GM12878 (cell line): Measurements from ENCODE around the gene CMSS1. TPM values are rescaled to one million over a fixed set of nuclear protein-coding genes. Genes with fewer than 3 reads are reported as not detected.

ENCODE experiments used
- ATAC-seq: fragments of 200-7000 bp; cut with Tn5 transposase; 3 replicates; pipeline ENCODE4 v1.9.1; 2020; ENCODE audit warnings: mild to moderate bottlenecking, moderate library complexity
- BruUV-seq: library from RNA; stranded (reverse); fragments of 400-500 nt; replicated peaks from 2 replicates; lab custom pipeline; 2021; lab: Mats Ljungman, UMichigan
- CTCF ChIA-PET: fragments of 300-600 bp; sonication (Branson Sonifier 250); formaldehyde crosslinking; extraction: SDS; loops from one replicate; lab custom pipeline; 2021; ENCODE audit warnings: inconsistent platforms; lab: Yijun Ruan, JAX
- POLR2A ChIA-PET: fragments of 350-600 bp; formaldehyde crosslinking; extraction: SDS; loops from one replicate; lab custom pipeline; 2021; ENCODE audit warnings: inconsistent platforms; lab: Charles Lee
- RAD21 ChIA-PET: fragments of 300-600 bp; sonication (Branson Sonifier 250); formaldehyde crosslinking; loops from one replicate; lab custom pipeline; 2023; ENCODE audit warnings: antibody characterized with exemption; ENCODE audit not compliant: unreplicated experiment; lab: Charles Lee
- SMC1A ChIA-PET: fragments of 300-600 bp; sonication (Branson Sonifier 250); formaldehyde crosslinking; loops from one replicate; lab custom pipeline; 2023; ENCODE audit not compliant: unreplicated experiment, uncharacterized antibody; lab: Charles Lee
- DNase-seq: peaks from one replicate; pipeline ENCODE4 v3.0.0-alpha.2; 2011; ENCODE audit warnings: low read depth, low spot score
- FAIRE-seq: peaks from 3 replicates; lab custom pipeline; 2011; peaks lifted over from hg19 to GRCh38; lab: Jason Lieb, UNC
- H2AFZ ChIP-seq: 2 replicates; pipeline ENCODE4 v1.6.0; 2011; ENCODE audit warnings: low read depth, low read length, control low read depth; ENCODE audit not compliant: control insufficient read depth
- H3K27ac ChIP-seq: 2 replicates; pipeline ENCODE4 v1.5.1; 2011; ENCODE audit warnings: control low read depth; ENCODE audit not compliant: control insufficient read depth, insufficient read depth
- H3K27me3 ChIP-seq, 2 experiments: replicated peaks in 1 of 2; 2 replicates each; pipeline versions ENCODE4 v1.6.0 to v1.6.1; 2011; ENCODE audit warnings: low read length in 1 of 2; ENCODE audit not compliant: control insufficient read depth in 2 of 2, insufficient read depth in 2 of 2
- H3K36me3 ChIP-seq, 2 experiments: 2 replicates each; pipeline ENCODE4 v1.5.1; 2011; ENCODE audit warnings: low read length in 1 of 2; ENCODE audit not compliant: control insufficient read depth in 2 of 2, insufficient read depth in 2 of 2
- H3K4me1 ChIP-seq: 2 replicates; pipeline ENCODE4 v1.6.1; 2011; ENCODE audit warnings: mild to moderate bottlenecking, low read length, moderate library complexity, mixed read lengths; ENCODE audit not compliant: control insufficient read depth, insufficient read depth
- H3K4me2 ChIP-seq: 2 replicates; pipeline ENCODE4 v1.6.0; 2011; ENCODE audit warnings: control low read depth; ENCODE audit not compliant: control insufficient read depth, insufficient read depth
- H3K4me3 ChIP-seq: fragments of 200-600 bp; sonication (generic); 2 replicates; pipeline ENCODE4 v1.5.1; 2016
- H3K79me2 ChIP-seq: 2 replicates; pipeline ENCODE4 v1.6.0; 2011; ENCODE audit warnings: low read length; ENCODE audit not compliant: control insufficient read depth, insufficient read depth
- H3K9ac ChIP-seq: 2 replicates; pipeline ENCODE4 v1.8.0; 2011; ENCODE audit warnings: low read length, control low read depth, mixed read lengths; ENCODE audit not compliant: control insufficient read depth, insufficient read depth
- H3K9me3 ChIP-seq: replicated peaks from 3 replicates; pipeline ENCODE4 v1.5.1; 2011; ENCODE audit warnings: mild to moderate bottlenecking, low read length; ENCODE audit not compliant: control insufficient read depth, insufficient read depth
- H4K20me1 ChIP-seq: 2 replicates; pipeline ENCODE4 v1.6.0; 2011; ENCODE audit not compliant: control insufficient read depth, insufficient read depth
- CBFB ChIP-seq: IDR thresholded peaks from 2 replicates; pipeline ENCODE4 v1.6.1; 2016; ENCODE audit warnings: antibody characterized with exemption, low read depth
- IKZF1 ChIP-seq: fragments of 450-650 bp; conservative IDR thresholded peaks from 2 replicates; pipeline ENCODE4 v1.6.1; 2017; ENCODE audit warnings: antibody characterized with exemption, mild to moderate bottlenecking
- MEF2A ChIP-seq: IDR thresholded peaks from 2 replicates; pipeline ENCODE4 v1.6.1; 2011; ENCODE audit warnings: low read depth, mild to moderate bottlenecking, low read length, moderate library complexity; ENCODE audit not compliant: insufficient read depth
- POLR2AphosphoS5 ChIP-seq: IDR thresholded peaks from 2 replicates; pipeline ENCODE4 v1.6.1; 2011; ENCODE audit warnings: mild to moderate bottlenecking, low read length, inconsistent platforms
- ZBED1 ChIP-seq: IDR thresholded peaks from 2 replicates; pipeline ENCODE4 v1.6.1; 2016; ENCODE audit warnings: borderline replicate concordance
- ZNF217 ChIP-seq: fragments of 450-650 bp; IDR thresholded peaks from 2 replicates; pipeline ENCODE4 v1.6.1; 2017; ENCODE audit warnings: antibody characterized with exemption, mild to moderate bottlenecking
- ZNF622 ChIP-seq: fragments of 450-650 bp; IDR thresholded peaks from 2 replicates; pipeline ENCODE4 v1.6.1; 2017; ENCODE audit warnings: mild to moderate bottlenecking, inconsistent platforms
- ZSCAN29 ChIP-seq: fragments of 450-650 bp; IDR thresholded peaks from 2 replicates; pipeline ENCODE4 v1.6.1; 2017; ENCODE audit warnings: mild to moderate bottlenecking, moderate library complexity
- WGBS: methylation state at CpG from one replicate; pipeline ENCODE4 v1.1.6; 2016; ENCODE audit warnings: low lambda C conversion rate; ENCODE audit not compliant: insufficient replicate concordance, insufficient coverage; ENCODE audit errors: missing lambda C conversion rate; 5-methylcytosine and 5-hydroxymethylcytosine counted together
- in situ Hi-C: fragments of 300-500 bp; cut with MboI; formaldehyde crosslinking; loops from 9 replicates; pipeline ENCODE4 v1.14.3; 2018; ENCODE audit warnings: mixed read lengths
- intact Hi-C: fragments of 100-400 bp; cut with micrococcal nuclease; formaldehyde crosslinking; loops from one replicate; pipeline ENCODE4 v1.14.2; 2022; ENCODE audit not compliant: unreplicated experiment
- polyA plus RNA-seq, 11 experiments: library from polyadenylated mRNA; depleted of rRNA in 4 of 11; unstranded in 6 of 11; stranded (reverse) in 5 of 11; fragments of >200 nt; fragmentation: Nextera tagmentation in 4 of 11; fragmentation: Illumina TruSeq in 1 of 11; extraction: Ambion mirVana in 4 of 11; extraction: Trizol in 1 of 11; gene quantifications; 1 replicate in 1 of 11; 2 replicates in 10 of 11; pipeline versions ENCODE4 v1.2.1 to v1.2.3, GENCODE V29; 2011 to 2016; ENCODE audit warnings: inconsistent platforms in 2 of 11, missing spikeins in 2 of 11, low read depth in 1 of 11
- total RNA-seq, 4 experiments: library from RNA; depleted of rRNA in 3 of 4; stranded (reverse); fragments of >200 nt in 3 of 4; fragmentation: Illumina TruSeq in 1 of 4; extraction: Trizol in 1 of 4; gene quantifications; 2 replicates each; pipeline versions ENCODE4 v1.2.1 to v1.2.3, GENCODE V29; 2013 to 2021
- TF ChIP-seq, protein P1 (sequence below): fragments of 450-650 bp; IDR thresholded peaks from 2 replicates; pipeline ENCODE4 v1.6.1; 2017; ENCODE audit warnings: mild to moderate bottlenecking
- TF ChIP-seq, protein P2 (sequence below): fragments of 450-650 bp; IDR thresholded peaks from 2 replicates; pipeline ENCODE4 v1.6.1; 2016; ENCODE audit warnings: mild to moderate bottlenecking

Gene CMSS1
- total and polyA plus RNA-seq, 10 of the 15 experiments (the other 5 are each of a cell fraction or from before 2014, with no cell fraction given) = 31.0 to 118 (median 70.1) TPM

DNA sequence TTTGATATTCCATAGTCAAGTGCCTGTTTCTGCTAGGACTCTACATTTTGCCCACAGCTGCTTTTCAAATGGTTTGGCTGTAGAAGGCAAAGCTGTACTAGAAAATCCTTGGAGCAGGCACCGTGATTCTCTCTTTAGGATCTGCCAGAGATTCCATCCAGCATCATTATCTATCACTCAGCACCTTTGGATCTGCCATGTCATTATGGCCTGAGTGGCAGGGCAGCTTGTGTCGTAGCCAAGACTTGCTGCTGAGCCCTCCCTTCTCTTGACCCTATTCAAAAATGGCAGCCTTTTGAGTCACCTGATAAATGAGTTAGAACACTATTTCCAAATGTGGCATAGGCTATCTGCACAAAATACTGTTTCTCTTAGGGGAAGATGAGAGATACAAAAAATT lies 8.1 kb upstream of the CMSS1 start:
- Histone ChIP-seq H3K27ac (no peak overlapping the region), H2AFZ (no peak overlapping the region)
- in situ Hi-C loops = no loop called here
- BruUV-seq = no TSS peak
- TF ChIP-seq CBFB (no peak), POLR2AphosphoS5 (no peak), ZSCAN29 (no peak), ZBED1 (no peak), ZNF622 (no peak), MEF2A (no peak), ZNF217 (no peak), IKZF1 (no peak)
- TF ChIP-seq, protein P1, sequence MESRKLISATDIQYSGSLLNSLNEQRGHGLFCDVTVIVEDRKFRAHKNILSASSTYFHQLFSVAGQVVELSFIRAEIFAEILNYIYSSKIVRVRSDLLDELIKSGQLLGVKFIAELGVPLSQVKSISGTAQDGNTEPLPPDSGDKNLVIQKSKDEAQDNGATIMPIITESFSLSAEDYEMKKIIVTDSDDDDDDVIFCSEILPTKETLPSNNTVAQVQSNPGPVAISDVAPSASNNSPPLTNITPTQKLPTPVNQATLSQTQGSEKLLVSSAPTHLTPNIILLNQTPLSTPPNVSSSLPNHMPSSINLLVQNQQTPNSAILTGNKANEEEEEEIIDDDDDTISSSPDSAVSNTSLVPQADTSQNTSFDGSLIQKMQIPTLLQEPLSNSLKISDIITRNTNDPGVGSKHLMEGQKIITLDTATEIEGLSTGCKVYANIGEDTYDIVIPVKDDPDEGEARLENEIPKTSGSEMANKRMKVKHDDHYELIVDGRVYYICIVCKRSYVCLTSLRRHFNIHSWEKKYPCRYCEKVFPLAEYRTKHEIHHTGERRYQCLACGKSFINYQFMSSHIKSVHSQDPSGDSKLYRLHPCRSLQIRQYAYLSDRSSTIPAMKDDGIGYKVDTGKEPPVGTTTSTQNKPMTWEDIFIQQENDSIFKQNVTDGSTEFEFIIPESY = no peak
- TF ChIP-seq, protein P2, sequence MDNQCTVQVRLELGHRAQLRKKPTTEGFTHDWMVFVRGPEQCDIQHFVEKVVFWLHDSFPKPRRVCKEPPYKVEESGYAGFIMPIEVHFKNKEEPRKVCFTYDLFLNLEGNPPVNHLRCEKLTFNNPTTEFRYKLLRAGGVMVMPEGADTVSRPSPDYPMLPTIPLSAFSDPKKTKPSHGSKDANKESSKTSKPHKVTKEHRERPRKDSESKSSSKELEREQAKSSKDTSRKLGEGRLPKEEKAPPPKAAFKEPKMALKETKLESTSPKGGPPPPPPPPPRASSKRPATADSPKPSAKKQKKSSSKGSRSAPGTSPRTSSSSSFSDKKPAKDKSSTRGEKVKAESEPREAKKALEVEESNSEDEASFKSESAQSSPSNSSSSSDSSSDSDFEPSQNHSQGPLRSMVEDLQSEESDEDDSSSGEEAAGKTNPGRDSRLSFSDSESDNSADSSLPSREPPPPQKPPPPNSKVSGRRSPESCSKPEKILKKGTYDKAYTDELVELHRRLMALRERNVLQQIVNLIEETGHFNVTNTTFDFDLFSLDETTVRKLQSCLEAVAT = no peak
- TF ChIP-seq, all 136 proteins: peak for 0
- H3K79me2 ChIP-seq = no peaks in the 10 kb centered on the region
- H4K20me1 ChIP-seq = no peaks in the 10 kb centered on the region
- ATAC-seq = no peak
- DNase-seq = no peak
- no peak overlapping the region for H3K4me2 ChIP-seq
- ChIA-PET CTCF (interaction anchor here (0.9 to 2.4 kb wide), 4 partner anchors 8 to 22 kb away, joined by 3 to 13 read pairs (median 6); partner anchors contain the start of gene CMSS1), POLR2A (no interaction called here), RAD21 (no interaction called here), SMC1A (no interaction called here)
- no peaks in the 10 kb centered on the region for H3K36me3 ChIP-seq
- H3K9ac ChIP-seq = no peak overlapping the region
- no peaks in the 10 kb centered on the region for H3K27me3 ChIP-seq
- H3K4me3 ChIP-seq = no peak overlapping the region
- no peaks in the 10 kb centered on the region for H3K4me1 ChIP-seq
- peaks cover 3% of the 10 kb centered on the region; the same call in 1 of the 3 replicates for H3K9me3 ChIP-seq
- intact Hi-C loops = no loop called here
- no peak for FAIRE-seq
- WGBS = 52% methylated on average over 2 of the region's 2 CpGs
